Lung (tissue), 12 donors: Measurements from ENCODE around the gene RPS6KA1. TPM values are rescaled to one million over a fixed set of nuclear protein-coding genes. Genes with fewer than 3 reads are reported as not detected.

Experiments used
- ATAC-seq: fragments of 200-7000 bp; cut with Tn5 transposase; one replicate; pipeline ENCODE4 v1.9.1; 2020; ENCODE audit warnings: moderate number of reproducible peaks; ENCODE audit not compliant: insufficient read depth, low FRiP score
- DNase-seq, 3 donors: peaks; one replicate each; pipeline ENCODE4 v3.0.0-alpha.2; 2013 to 2017
- H3K27ac ChIP-seq, 2 donors: one replicate each; pipeline ENCODE4 v1.5.1; 2013; ENCODE audit warnings: mild to moderate bottlenecking in 2 of 2, moderate library complexity in 2 of 2, control low read depth in 1 of 2, inconsistent platforms in 1 of 2, low read depth in 1 of 2, low read length in 1 of 2
- H3K27me3 ChIP-seq, 3 donors: one replicate each; pipeline ENCODE4 v1.5.1; 2013; ENCODE audit warnings: low read length in 2 of 3; ENCODE audit not compliant: control insufficient read depth in 3 of 3, insufficient read depth in 3 of 3
- H3K36me3 ChIP-seq, 4 donors: one replicate each; pipeline ENCODE4 v1.5.1; 2013; ENCODE audit warnings: low read length in 4 of 4, mild to moderate bottlenecking in 1 of 4, moderate library complexity in 1 of 4; ENCODE audit not compliant: control insufficient read depth in 4 of 4, insufficient read depth in 4 of 4
- H3K4me1 ChIP-seq, 5 donors: one replicate each; pipeline ENCODE4 v1.5.1; 2013; ENCODE audit warnings: low read length in 5 of 5, mild to moderate bottlenecking in 2 of 5, moderate library complexity in 1 of 5; ENCODE audit not compliant: control insufficient read depth in 5 of 5, insufficient read depth in 5 of 5
- H3K4me3 ChIP-seq: one replicate; pipeline ENCODE4 v1.5.1; 2013; ENCODE audit warnings: mild to moderate bottlenecking, control low read depth, moderate library complexity
- H3K9ac ChIP-seq, 2 donors: one replicate each; pipeline ENCODE4 v1.5.1; 2013; ENCODE audit warnings: low read length in 2 of 2, control low read depth in 1 of 2; ENCODE audit not compliant: insufficient read depth in 1 of 2
- H3K9me3 ChIP-seq, 4 donors: one replicate each; pipeline ENCODE4 v1.5.1; 2013; ENCODE audit warnings: low read length in 3 of 4, mild to moderate bottlenecking in 1 of 4, moderate library complexity in 1 of 4; ENCODE audit not compliant: control insufficient read depth in 4 of 4, insufficient read depth in 3 of 4
- WGBS, 2 donors: extraction: QIAGEN DNeasy Blood & Tissue Kit; methylation state at CpG; one replicate each; pipeline ENCODE4 v1.1.7; 2013; 5-methylcytosine and 5-hydroxymethylcytosine counted together
- polyA plus RNA-seq, 2 donors: library from polyadenylated mRNA; stranded (reverse); fragments of 200-250 nt; gene quantifications; one replicate each; pipeline ENCODE4 v1.2.1, GENCODE V29; 2013
- total RNA-seq, 2 donors: library from RNA; depleted of rRNA in 1 of 2; stranded (reverse); fragments of >200 nt in 1 of 2; gene quantifications; one replicate each; pipeline ENCODE4 v1.2.1, GENCODE V29; 2014 to 2021
- TF ChIP-seq, protein P1 (sequence below): IDR thresholded peaks from 2 replicates; pipeline ENCODE4 v1.5.1; 2012; ENCODE audit warnings: mild to moderate bottlenecking; ENCODE audit errors: control extremely low read depth, extremely low read depth
- donor health status: control.
- donor health status: control.
- donor health status: Bipolar disorder and iron deficiency.
- donor health status: healthy.
- donor health status: DM: yes; HTN: yes; CAD: no.

Gene RPS6KA1
- total and polyA plus RNA-seq, 4 donors = 58.6 to 109 (median 81.7) TPM

DNA sequence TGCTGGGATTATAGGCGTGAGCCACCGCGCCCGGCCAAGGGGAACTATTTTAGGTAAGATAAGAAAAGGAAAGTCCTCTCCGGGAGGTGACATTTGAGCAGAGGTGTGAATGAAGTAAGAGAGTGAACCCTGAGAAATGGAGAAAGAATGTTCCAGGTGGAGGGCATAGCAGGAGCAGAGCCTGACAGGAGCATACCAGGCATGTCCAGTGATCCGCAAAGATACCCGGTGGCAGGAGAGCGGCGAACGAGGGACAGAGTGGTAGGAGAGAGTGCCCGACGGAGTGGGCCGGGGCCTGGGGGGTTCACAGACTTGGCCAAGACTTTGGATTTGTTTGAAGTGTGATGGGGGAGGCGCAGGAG, 7.9 kb upstream of the RPS6KA1 start:
- TF ChIP-seq, protein P1, sequence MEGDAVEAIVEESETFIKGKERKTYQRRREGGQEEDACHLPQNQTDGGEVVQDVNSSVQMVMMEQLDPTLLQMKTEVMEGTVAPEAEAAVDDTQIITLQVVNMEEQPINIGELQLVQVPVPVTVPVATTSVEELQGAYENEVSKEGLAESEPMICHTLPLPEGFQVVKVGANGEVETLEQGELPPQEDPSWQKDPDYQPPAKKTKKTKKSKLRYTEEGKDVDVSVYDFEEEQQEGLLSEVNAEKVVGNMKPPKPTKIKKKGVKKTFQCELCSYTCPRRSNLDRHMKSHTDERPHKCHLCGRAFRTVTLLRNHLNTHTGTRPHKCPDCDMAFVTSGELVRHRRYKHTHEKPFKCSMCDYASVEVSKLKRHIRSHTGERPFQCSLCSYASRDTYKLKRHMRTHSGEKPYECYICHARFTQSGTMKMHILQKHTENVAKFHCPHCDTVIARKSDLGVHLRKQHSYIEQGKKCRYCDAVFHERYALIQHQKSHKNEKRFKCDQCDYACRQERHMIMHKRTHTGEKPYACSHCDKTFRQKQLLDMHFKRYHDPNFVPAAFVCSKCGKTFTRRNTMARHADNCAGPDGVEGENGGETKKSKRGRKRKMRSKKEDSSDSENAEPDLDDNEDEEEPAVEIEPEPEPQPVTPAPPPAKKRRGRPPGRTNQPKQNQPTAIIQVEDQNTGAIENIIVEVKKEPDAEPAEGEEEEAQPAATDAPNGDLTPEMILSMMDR = no peak
- Histone ChIP-seq H3K4me1 (no peaks in the 10 kb centered on the region), H3K9me3 (no peaks in the 10 kb centered on the region)

DNA sequence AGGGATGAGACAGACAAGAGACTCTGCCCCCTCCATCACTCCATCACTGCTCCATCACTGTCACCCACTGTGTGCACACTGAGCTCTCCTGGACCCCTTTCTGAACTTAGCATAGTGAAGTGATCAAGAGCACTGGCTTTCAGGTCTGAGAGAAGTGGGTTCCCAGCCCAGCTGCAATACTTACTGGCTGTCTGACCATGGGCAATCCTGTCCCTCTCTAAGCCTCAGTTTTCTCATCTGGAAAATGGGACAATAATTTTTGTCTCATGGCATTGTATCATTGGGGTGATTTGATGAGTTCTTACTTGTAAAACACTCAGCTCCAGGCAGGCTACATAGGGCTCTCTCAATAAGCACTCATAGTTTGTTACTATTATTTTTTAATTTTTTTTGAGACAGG, 7.5 kb upstream of the RPS6KA1 start:
- no peak overlapping the region for H3K27ac ChIP-seq
- no peaks in the 10 kb centered on the region for H3K4me1 ChIP-seq
- H3K36me3 ChIP-seq = no peaks in the 10 kb centered on the region
- H3K4me3 ChIP-seq = no peak overlapping the region
- DNase-seq (no peak), ATAC-seq (no peak)
- no peaks in the 10 kb centered on the region for H3K9me3 ChIP-seq
- TF ChIP-seq, protein P1 = no peak
- no peak overlapping the region for H3K9ac ChIP-seq
- H3K27me3 ChIP-seq = no peaks in the 10 kb centered on the region

More for the DNA sequence above, 7.9 kb upstream of the RPS6KA1 start:
- Histone ChIP-seq H3K4me3 (no peak overlapping the region), H3K36me3 (no peaks in the 10 kb centered on the region), H3K27ac (no peak overlapping the region), H3K9ac (no peak overlapping the region), H3K27me3 (no peaks in the 10 kb centered on the region)
- 68 to 85% methylated on average over 14 of the region's 14 CpGs for WGBS, 2 donors
- no peak for DNase-seq
- no peak for ATAC-seq

DNA sequence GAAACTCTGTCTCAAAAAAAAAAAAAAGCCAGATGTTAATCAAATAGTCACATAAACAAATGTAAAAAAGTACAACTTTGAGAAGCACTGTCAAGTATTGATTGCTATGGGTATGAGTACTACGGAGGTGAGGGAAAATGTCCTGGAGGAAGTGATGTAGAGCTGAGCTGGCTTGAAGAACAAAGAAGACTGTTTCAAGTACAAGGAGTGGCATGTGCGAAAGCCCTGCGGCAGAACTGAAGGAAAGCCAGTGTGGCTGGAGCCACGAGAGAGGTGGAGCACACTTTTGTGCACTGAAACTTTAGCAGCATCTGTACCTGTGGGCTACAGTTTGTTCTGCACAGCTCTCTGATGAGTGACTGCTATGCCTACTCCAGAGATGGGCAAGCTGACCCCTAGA, 5.4 kb upstream of the RPS6KA1 start:
- H3K9ac ChIP-seq = no peak overlapping the region
- peaks cover 0 to 1% (median 0%) of the 10 kb centered on the region in 5 donors for H3K4me1 ChIP-seq
- no peak overlapping the region for H3K27ac ChIP-seq
- H3K27me3 ChIP-seq = no peaks in the 10 kb centered on the region
- WGBS, 2 donors = 63 to 75% methylated on average over 4 of the region's 4 CpGs
- TF ChIP-seq, protein P1 = no peak
- H3K4me3 ChIP-seq = no peak overlapping the region
- no peaks in the 10 kb centered on the region for H3K9me3 ChIP-seq
- H3K36me3 ChIP-seq = no peaks in the 10 kb centered on the region
- DNase-seq = no peak
- no peak for ATAC-seq

GRCh38 chr1:26526287-26526686, 3.3 kb upstream of the RPS6KA1 start:
- Histone ChIP-seq H3K27ac (no peak overlapping the region), H3K9ac (no peak overlapping the region), H3K27me3 (no peaks in the 10 kb centered on the region), H3K4me1 (peaks cover 0 to 10% (median 1%) of the 10 kb centered on the region in 5 donors), H3K4me3 (no peak overlapping the region), H3K9me3 (no peaks in the 10 kb centered on the region), H3K36me3 (no peaks in the 10 kb centered on the region)
- no peak for DNase-seq
- TF ChIP-seq, protein P1 = no peak
- WGBS, 2 donors = 90 to 92% methylated on average over 5 of the region's 5 CpGs
- ATAC-seq = no peak
